NCI-H524 (cell line): ENCODE results near the gene EARS2.
"Not testable (repeated sequence)": the region's sequence is repeated elsewhere in the genome, so short reads cannot be mapped to it uniquely, and the experiment has no call there.

Experiments
- DNase-seq, 2 experiments: peaks; one replicate each; lab custom pipeline; 2025; lab: John Stamatoyannopoulos, UW

The EARS2 gene

DNA sequence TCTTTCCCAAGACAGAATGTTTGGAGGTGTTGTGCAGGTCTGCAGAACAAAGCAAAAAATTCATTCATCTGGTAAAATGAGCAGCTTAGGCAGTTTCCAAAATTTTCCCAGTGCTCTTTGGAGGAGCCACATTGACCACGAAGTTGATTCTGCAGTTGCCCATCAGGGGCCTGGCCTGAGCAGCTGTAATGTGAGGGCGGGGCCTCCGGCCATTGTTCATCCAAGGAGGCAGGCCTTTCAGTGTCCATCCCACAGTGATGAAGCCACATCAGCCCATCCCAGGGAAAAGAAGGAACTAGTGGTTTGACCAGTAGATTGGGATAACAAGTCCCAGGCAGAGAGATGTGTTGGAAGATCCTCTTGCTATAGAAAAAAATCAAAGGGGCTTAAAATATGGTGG lies 10.5 kb upstream of the EARS2 start:
- DNase-seq, result no peak

DNA sequence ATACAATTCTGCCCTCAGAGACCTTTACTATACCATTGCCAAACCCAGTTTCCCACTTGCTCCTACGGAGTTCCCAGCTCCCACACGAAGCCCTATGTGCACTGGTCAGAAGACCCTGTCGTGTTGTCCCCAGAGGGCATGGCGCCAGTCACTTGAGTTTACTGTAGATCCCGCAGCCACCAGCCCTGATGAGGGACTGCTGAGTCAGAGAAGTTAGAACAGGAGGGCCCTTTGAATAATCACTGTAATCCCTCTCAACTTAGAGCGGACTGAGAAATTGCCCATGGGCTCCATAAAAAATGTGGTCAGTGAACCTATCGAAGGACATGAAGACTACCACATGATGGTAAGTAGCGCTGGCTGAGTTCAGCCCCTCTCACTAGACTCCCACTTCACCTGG lies 9.6 kb upstream of the EARS2 start:
- DNase-seq, result no peak

DNA sequence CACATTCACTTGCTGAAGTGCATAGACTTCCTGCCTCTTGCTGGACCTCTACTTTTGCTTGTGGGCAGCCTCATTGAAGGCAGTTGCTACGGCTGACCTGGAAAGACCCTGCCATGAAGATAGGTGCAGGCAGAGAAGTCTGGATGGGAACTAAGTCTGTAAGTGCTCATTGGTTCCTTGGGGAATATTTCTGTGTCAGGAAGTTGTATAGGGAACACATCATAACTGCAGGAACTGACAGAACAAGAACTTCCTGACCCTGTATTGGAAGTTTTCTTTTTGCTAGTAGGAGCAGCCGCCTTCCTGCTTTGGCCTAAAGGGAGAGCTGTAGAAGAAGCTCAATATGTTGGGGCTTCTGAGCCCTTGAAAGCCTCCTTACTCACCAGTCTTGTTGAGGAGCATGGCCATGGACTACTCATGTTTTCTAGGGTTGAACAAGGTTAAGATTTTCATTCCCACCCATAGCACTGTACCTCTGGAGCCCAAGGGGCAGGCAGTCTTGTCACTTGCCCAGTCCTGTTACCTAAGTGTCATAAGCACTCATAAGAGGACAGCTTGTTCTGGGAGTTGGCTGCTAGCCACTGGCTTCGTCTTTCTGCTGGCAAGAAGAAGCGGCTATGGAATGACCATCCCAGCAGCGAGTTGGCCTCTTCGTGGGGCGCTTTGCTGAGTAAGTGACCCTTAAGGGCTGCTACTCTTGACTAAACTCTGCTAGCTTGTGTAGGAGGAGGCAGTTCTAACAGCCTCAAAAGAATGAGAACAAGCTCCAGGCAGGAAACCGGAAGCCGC lies 7.6 kb upstream of the EARS2 start:
- no peak for DNase-seq

DNA sequence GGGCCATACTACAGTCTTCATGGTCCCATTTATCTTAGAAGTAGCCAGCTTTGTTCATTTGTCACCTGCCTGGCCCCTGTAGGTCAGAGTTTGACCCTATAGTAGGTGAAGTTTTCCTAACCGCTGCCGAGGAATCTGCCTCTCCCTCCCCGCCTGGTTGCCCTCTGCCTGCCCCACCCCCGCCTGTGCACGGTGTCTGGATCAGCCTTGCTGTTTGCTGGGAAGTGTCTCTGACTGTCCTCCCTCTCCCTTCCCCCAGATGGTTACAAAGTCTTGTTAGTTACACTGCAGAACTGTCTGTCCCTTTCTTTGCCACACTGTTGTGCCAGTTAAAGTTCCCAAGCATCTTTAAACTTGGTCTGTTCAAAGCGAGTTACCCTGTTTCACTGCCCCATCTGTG lies 6.0 kb upstream of the EARS2 start:
- no peak for DNase-seq

DNA sequence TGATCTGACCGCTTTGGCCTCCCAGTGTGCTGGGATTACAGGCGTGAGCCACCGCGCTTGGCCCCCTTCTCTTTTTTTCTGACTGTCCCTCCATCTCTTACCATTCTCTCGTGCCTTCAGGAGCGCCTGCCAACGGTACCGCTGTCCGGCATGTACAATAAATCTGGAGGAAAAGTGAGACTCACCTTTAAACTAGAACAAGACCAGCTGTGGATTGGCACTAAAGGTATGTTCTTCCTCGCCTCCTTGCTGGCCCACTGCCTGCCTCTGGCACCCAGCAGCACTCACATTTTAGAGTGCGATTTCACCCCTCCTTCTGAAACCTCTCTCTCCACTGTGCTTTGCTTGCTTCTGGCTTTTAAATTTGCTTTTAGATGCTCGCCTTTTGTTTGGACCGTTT lies 5.4 kb upstream of the EARS2 start:
- DNase-seq, result no peak

DNA sequence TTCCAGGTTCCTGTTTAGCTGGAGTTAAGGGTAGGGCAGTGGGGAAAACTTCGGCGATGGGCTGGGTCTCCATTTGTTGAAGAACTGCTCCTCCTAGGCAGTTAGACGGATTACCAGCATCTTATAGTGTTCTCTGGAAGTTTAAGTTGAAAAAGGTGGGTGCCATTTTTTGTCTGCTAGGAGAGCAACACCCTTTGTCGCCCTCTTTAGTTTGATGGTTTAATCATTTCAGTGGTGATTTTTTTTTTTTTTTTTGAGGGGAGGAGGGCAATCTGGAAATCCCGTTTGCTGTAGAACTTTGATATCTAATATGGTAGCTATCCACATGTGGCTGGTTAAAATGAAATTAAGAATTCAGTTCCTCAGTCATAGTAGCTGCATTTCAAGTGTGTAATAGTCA lies 4.4 kb upstream of the EARS2 start:
- no peak for DNase-seq

DNA sequence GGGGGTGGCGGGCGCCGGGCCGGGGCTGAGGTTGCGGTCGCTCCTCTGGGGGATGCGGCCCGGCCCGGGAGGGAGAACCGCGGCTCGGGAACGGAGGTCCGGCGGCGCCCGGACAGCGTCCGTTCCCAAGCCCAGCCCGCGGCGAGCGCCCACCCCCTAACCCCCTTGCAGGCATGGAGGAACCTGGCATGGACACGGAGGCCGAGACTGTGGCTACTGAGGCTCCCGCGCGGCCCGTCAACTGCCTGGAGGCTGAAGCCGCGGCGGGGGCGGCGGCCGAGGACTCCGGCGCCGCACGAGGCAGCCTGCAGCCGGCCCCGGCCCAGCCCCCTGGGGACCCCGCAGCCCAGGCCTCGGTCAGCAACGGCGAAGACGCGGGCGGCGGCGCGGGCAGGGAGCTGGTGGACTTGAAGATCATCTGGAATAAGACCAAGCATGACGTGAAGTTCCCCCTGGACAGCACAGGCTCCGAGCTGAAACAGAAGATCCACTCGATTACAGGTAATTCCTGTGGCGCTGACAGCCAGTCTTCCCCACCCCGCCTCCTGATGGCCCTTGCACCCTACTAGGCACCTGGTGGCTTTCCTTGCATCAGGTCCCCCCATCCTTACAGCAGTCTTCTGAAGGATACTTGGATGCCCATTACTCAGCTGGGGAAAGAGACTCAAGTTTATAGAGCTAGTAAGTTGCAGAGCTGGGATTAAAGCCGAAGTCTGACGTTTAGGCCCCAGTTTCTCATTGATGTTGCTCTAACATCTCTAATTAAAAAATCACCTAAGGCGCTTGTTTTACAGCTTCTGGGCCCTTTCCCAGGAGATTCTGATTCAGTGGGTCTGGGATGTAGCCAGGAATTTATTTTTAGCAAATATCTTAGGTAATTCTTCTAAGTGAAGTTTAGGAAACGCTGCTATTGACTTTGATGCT lies 891 bp upstream of the EARS2 start:
- peak in 1 of 2 experiments; percentile 18 for DNase-seq

DNA sequence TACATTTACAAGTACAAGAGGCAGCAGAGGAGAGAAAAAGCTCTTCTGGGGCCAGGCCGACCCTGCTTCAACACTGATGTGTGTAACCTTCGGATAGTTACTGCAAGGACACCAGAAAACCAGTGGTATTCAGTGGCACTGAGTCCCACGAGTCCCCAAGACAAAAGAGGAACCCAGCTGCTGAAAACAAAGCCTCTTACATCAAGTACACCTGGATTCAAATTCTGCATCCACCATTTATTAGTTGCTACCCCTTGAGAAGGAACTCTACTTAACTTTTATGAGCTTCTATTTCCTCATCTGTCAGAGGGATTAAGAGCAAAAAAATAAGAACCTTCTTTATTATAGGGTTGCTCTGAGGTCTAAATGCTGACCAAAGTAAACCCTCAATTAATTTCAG lies 2.6 kb downstream of the EARS2 start:
- no peak for DNase-seq

DNA sequence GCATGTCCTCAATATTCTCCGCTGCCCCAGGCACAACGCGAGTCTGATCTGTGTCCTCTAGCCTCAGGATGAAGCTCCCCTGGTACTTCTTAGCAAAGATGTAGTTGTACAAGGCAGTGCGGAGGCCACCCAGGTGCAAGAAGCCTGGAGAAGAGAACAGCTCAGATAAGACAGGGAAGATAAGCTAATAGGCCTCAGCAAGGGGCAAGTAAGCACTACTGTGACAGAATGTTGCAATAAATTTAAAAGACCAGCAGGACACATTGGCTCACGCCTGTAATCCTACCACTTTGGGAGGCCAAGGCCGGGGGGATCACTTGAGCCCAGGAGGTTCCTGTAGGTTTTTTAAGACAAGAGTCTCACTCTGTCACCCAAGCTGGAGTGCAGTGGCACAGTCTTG lies 5.0 kb downstream of the EARS2 start:
- no peak for DNase-seq

DNA sequence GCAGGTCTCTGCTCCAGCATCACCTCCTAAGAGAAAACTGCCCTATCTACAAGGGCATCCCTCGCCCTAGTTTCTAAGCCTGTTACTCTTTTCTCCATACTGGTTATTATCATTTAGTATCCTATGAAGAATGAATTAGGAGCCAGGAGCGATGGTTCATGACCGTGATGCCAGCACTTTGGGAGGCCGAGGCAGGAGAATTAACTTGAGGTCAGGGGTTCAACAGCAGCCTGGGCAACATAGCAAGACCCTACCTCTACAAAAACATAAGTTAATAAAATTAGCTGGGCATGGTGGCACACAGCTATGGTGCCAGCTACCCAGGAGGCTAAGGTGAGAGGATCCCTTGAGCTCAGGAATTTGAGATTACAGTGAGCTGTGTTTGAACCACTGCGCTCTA lies 7.2 kb downstream of the EARS2 start:
- DNase-seq, result no peak

DNA sequence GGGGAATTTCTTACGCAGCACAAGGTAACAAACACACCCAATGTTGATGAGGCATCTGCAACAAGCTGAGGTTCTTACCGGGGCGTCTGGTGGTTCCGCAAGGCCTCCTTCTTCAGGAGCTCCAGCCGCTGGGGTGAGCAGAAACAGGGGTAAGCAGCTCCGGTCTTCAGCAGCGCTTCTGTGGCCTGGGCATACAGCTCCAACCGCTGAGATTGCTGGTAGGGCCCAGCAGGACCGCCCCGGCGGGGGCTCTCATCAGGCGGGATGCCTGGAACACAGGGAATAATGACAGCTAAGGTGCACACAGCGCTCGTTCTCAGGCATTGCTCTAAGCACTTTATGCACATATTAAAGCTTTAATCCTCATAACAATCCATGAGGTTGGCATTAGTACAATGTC lies 12.7 kb downstream of the EARS2 start:
- no peak for DNase-seq

DNA sequence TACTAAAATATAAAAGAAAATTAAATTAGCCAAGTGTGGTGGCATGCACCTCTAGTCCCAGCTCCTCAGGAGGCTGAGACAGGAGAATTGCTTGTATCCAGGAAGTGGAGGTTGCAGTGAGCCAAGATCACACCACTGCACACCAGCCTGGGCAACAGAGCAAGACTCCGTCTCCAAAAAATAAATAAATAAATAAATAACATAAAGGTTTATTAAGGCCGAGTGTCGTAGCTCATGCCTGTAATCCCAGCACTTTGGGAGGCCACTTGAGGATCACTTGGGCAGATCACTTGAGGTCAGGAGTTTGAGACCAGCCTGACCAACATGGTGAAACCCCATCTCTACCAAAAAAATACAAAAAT lies 16.4 kb downstream of the EARS2 start:
- not testable (repeated sequence) for DNase-seq

DNA sequence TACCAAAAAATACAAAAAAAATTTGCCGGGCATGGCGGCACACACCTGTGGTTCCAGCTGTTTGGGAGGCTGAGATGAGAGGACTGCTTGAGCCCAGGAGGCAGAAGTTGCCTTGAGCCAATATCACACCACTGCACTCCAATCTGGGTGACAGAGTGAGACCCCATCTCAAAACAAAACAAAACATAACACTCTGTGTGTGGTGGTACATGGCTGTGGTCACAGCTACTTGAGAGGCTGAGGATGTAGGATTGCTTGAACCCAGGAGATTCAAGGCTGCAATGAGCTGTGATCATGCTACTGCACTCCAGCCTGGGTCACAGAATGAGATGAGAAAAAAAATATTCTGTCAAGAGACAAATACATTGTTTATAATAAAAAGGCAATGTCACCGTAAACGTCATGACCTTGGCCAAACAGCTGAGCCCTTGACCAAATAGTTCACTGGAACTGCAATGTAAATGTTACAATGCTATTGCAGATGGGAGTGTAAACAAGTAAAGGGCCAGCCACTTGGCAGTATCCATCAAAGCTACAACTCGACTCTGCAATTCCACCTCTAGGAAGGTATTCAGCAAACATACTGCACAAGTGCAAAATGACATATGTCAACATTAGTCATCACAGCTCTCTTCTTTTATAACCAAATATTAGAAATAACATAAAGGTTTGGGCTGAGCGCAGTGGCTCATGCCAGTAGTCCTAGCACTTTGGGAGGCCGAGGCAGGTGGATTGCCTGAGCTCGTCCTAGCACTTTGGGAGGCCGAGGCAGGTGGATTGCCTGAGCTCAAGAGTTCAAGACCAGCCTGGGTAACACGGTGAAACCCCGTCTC lies 16.9 kb downstream of the EARS2 start:
- DNase-seq, result no peak

DNA sequence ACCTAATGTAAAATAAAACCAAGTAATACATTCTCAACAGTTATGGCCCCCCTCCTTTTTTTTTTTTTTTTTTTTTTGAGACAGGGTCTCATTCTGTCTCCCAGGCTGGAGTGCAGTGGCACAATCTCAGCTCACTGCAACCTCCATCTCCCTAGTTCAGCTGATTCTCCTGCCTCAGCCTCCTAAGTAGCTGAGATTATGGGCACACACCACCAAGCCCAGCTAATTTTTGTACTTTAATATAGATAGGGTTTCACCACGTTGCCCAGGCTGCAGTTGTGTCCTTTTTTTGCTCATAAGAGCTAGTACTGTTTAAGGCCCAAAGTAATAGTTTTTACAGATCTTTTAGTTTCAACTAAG lies 18.3 kb downstream of the EARS2 start:
- no peak for DNase-seq

DNA sequence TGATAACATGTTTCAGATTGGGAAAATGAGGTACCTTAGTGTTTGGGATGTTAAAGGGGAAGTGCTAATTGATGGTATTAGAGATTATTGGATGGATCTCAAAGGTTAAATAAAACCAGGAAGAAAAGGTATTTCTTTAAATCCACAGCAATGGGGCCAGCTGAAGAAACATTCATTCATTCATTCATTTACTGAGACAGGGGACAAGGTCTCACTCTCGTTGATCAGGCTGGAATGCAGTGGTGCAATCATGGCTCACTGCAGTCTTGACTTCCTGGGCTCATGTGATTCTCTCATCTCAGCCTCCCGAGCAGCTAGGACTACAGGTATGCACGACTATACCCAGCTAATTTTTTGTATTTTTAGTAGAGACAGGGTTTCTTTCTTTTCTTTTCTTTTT lies 19.8 kb downstream of the EARS2 start:
- no peak for DNase-seq

DNA sequence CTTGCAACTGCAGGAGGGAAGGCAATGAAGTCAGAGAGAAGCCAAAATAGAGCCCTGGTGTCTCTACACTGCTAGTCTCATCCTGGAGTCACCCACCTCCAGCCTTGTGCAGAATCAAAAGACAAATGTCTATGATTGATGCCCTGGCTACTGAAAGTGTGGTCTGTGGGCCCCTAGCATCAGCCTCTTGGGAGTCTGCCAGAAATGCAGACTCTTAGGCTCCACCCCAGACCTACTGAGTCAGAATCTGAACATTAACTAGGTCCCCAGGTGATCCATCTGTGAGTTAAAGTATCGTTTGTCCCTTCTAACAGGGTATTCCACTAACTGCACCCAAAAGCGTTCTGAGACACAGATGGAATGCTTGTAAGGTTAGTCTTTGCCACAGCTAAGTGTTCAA lies 21.2 kb downstream of the EARS2 start:
- no peak for DNase-seq

DNA sequence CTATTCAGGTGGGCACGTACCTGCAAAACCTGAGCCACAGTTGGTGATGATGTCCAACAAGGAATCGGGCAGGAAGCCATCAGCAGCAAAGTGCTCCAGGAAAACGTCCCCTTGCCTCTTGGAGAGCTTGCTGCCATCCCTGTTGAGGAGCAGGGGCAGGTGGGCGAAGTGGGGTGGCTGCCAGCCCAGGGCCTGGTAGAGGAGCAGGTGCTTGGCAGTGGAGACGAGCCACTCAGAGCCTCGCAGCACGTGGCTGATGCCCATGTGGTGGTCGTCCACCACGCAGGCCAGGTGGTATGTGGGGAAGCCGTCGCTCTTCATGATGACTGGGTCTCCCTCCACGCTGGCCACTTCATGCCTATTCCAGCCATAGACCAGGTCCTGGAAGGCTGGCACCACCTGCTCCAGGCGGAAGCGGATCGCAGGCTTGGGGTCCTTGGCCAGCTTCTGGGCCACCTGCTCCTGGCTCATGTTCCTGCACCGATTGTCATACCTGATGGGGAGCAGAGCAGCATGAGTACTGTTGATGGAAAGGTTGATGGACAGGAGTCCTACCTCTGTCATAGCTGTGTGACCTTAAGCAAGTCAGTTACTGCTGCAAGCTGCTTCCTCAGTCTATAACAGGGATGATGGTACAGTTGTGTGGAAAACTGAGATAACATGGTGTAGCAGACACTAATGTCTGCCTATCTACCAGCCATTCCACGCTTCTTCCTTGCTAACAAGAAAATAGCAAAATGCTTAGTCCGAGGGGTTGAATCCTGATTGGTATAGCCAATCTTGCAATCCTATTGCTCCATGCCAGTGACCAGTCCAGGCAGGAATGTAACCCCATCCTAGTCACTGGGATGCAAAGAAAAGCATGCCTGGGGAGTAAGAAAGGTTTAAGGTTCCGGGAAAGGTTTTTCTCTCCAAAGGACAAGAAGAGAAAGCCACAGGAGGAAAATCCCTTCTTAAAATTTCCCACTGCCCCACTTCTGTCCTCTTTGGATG lies 22.0 kb downstream of the EARS2 start:
- DNase-seq, result no peak

DNA sequence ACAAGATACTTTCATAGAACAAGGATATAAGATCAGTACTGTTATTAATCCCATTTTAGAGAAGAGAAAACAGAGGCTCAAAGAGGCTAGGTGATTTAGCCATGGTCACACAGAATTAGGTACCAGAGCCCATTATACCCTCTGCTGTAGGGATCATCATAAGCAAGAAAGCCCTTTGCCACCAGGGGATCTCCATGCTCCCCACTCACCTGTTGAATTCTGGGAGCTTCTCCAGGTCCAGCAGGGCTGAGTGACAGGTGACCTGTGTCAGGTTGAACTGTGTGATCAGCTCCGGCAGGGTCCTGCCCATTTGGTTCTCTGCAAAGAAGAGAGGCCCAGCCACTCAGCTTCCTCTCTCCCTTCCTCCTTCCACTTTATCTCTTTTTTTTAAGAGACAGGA lies 24.7 kb downstream of the EARS2 start:
- no peak for DNase-seq

DNA sequence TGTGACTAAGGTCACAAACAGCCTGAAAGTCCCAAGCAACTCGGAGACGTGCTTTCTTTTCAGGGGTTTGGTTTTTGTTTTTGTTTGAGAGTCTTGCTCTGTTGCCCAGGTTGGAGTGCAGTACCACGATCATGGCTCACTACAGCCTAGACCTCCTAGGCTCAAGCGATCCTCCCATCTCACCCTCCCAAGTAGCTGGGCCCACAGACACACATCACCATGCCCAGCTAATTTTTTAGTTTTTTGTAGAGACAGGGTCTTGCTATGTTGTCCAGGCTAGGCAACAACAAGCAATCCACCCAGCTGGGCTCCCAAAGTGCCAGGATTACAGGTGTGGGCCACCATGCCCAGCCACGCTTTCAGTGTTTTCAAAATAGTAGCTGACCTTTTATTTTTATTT lies 27.1 kb downstream of the EARS2 start:
- DNase-seq, result no peak

DNA sequence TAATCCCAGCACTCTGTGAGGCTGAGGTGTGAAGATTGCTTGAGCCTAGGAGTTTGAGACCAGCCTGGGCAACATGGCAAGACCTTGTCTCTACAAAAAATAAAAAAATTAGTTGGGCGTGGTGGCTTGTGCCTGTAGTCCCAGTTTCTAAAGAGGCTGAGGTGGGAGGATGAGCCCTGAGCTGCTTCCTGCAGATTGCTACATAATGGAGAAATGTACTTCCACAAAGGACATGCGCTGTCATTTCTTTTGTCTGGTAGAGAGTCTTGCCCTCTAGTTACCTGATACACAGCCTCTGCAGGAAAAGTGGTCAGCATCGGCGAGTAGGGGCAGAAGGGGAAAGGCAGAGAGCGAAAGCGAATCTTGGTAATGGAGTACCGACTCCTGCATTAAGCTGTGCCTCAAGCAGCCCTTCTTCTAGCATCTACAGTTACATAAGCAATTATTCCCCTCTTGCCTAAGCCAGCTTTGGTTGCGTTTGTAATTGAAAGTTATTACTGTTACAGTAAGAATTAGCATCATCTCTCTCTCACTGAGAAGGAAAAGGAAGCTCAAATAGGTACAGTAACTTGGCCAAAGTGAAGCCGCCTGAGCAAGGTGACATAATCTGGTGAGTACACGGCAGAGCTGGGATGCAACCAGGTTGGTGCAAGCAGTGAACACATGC lies 28.4 kb downstream of the EARS2 start:
- DNase-seq, result no peak
